Endothelial cell (in vitro differentiated cells): Measurements from ENCODE around the gene NLRP6. TPM values are rescaled to one million over a fixed set of nuclear protein-coding genes. Genes with fewer than 3 reads are reported as not detected.
"Not testable (repeated sequence)": the region's sequence is repeated elsewhere in the genome, so short reads cannot be mapped to it uniquely, and the experiment has no call there.

ENCODE experiments used
- DNase-seq: peaks from one replicate; pipeline ENCODE4 v3.0.0; 2021; ENCODE audit warnings: low spot score
- H3K27ac Mint-ChIP-seq: one replicate; pipeline ENCODE4 v1.8.0; 2021; ENCODE audit warnings: mixed read lengths, inconsistent platforms; ENCODE audit not compliant: unreplicated experiment
- H3K27me3 Mint-ChIP-seq: one replicate; pipeline ENCODE4 v1.8.0; 2021; ENCODE audit warnings: mild to moderate bottlenecking, moderate library complexity, mixed read lengths, inconsistent platforms; ENCODE audit not compliant: unreplicated experiment
- H3K36me3 Mint-ChIP-seq: one replicate; pipeline ENCODE4 v1.8.0; 2021; ENCODE audit warnings: mild to moderate bottlenecking, low read depth, mixed read lengths, inconsistent platforms; ENCODE audit not compliant: unreplicated experiment
- H3K4me1 Mint-ChIP-seq: one replicate; pipeline ENCODE4 v1.8.0; 2021; ENCODE audit warnings: mild to moderate bottlenecking, mixed read lengths, inconsistent platforms; ENCODE audit not compliant: unreplicated experiment
- H3K4me3 Mint-ChIP-seq: one replicate; pipeline ENCODE4 v1.8.0; 2021; ENCODE audit warnings: mild to moderate bottlenecking, mixed read lengths, inconsistent platforms; ENCODE audit not compliant: unreplicated experiment
- H3K9me3 Mint-ChIP-seq: one replicate; pipeline ENCODE4 v1.8.0; 2021; ENCODE audit warnings: mixed read lengths, inconsistent platforms; ENCODE audit not compliant: unreplicated experiment
- CTCF ChIP-seq: fragments of 200-600 bp; sonication (generic); IDR thresholded peaks from one replicate; pipeline ENCODE4 v1.5.0; 2021; ENCODE audit warnings: antibody characterized with exemption; ENCODE audit not compliant: unreplicated experiment
- total RNA-seq: library from RNA; stranded (reverse); fragmentation: NEBNext Ultra II Directional; extraction: Animal tissue kit (Norgen Biotek cat#: 25700); gene quantifications from one replicate; pipeline ENCODE4 v1.2.1, GENCODE V29; 2021; ENCODE audit not compliant: unreplicated experiment

The NLRP6 gene
- total RNA-seq, 1 donor from 2014 or later, result not detected

- DNase-seq, result no peak
- H3K9me3 Mint-ChIP-seq, result no peaks in the 10 kb centered on the region
- no peaks in the 10 kb centered on the region for H3K36me3 Mint-ChIP-seq
- no peaks in the 10 kb centered on the region for H3K27me3 Mint-ChIP-seq
- no peak for TF ChIP-seq CTCF
- H3K4me1 Mint-ChIP-seq, result peaks cover 41% of the 10 kb centered on the region
- no peak overlapping the region for H3K27ac Mint-ChIP-seq
- peak overlapping the region; percentile 11 for H3K4me3 Mint-ChIP-seq
Observed at GRCh38 chr11:330694-331357, 52.6 kb downstream of the NLRP6 start.

DNA sequence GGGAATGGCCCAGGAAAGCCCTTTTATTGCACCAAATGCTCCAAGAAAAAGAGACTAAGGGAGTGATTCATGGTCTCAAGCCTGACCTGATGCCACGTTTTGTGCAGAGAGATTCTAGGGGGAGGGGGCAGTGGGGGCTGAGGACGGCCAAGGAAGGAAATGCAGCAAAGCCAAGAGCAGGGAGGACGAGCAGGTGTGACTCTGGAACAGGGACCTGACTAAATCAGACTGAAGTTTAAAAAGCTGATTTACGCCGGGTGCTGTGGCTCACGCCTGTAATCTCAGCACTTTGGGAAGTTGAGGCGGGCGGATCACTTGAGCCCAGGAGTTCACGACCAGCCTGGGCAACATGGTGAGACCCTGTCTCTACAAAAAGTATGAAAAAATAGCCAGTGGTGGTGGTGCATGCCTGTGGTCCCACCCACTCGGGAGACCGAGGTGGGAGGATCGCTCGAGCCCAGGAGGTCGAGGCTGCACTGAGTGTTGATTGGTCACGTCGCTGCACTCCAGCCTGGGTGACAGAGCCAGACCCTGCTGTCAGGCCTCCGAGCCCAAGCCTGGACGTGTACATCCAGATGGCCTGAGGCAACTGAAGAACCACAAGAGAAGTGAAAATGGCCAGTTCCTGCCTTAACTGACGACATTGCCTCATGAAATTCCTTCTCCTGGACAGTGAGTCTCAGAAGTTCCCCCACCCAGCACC lies 53.3 kb downstream of the NLRP6 start:
- DNase-seq, result no peak
- no peak overlapping the region for H3K4me3 Mint-ChIP-seq
- H3K36me3 Mint-ChIP-seq, result no peaks in the 10 kb centered on the region
- no peaks in the 10 kb centered on the region for H3K27me3 Mint-ChIP-seq
- H3K27ac Mint-ChIP-seq, result peak overlapping the region; percentile 13
- peaks cover 41% of the 10 kb centered on the region for H3K4me1 Mint-ChIP-seq
- TF ChIP-seq CTCF, result no peak
- no peaks in the 10 kb centered on the region for H3K9me3 Mint-ChIP-seq

DNA sequence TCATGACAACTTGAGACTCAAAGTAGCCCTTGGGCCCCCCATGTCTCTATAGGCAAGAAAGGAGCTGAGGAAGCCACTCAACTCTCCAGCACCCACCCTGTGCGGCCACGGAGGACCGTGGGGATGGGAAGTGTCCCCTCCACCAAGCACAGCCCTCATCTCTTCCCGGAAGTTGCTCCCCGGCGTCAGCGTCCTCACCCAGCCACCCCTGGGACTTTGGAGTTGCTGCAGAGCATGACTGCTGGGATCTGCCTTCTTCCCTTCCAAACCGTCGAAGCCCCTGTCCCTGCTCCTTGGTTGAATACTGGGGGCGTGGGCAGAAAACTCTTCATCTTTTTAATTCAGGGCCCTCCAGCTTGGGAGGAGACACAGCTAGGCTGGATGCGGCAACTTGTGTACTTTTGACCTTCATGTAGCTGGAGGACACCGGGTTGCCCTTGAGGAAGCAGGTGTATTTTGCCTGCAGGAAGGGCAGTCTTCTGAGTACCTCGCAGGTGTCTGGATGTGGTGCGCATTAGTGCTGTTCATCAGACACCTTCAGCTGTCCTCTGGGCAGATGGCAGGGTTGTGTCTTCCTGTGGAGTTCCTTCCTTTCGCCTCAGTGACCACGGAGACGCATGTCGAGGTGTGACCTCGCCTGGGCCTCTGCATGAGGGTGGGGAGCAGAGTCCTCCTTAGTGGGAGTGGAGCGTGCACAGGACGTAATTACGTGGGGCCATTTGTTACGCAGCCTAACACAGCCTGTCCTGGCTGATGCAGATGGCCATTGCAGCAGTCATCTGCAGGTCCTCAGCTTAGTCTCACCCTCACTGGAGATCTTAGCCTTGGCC lies 54.7 kb downstream of the NLRP6 start:
- DNase-seq, result no peak
- Mint-ChIP-seq H3K36me3 (no peaks in the 10 kb centered on the region), H3K27ac (no peak overlapping the region), H3K27me3 (no peaks in the 10 kb centered on the region), H3K4me1 (peaks cover 37% of the 10 kb centered on the region), H3K9me3 (no peaks in the 10 kb centered on the region), H3K4me3 (no peak overlapping the region)
- TF ChIP-seq CTCF, result no peak

GRCh38 chr11:333616-334263 lies 55.5 kb downstream of the NLRP6 start:
- Mint-ChIP-seq H3K27ac (peak overlapping the region; percentile 2), H3K4me1 (peaks cover 37% of the 10 kb centered on the region)
- not testable (repeated sequence) for H3K9me3 Mint-ChIP-seq, DNase-seq, H3K36me3 Mint-ChIP-seq, H3K4me3 Mint-ChIP-seq, H3K27me3 Mint-ChIP-seq

- no peak for DNase-seq
- no peak overlapping the region for H3K27ac Mint-ChIP-seq
- no peak overlapping the region for H3K4me3 Mint-ChIP-seq
- no peak for TF ChIP-seq CTCF
- no peaks in the 10 kb centered on the region for H3K27me3 Mint-ChIP-seq
- H3K36me3 Mint-ChIP-seq, result no peaks in the 10 kb centered on the region
- peaks cover 32% of the 10 kb centered on the region for H3K4me1 Mint-ChIP-seq
- no peaks in the 10 kb centered on the region for H3K9me3 Mint-ChIP-seq
Observed at GRCh38 chr11:334264-334994, 56.2 kb downstream of the NLRP6 start.
